HG03460 (cell line): ENCODE measurements around the gene CCL20.
A peak's percentile ranks its signal among the peaks of the same experiment; 100 is the strongest.
"Not testable (repeated sequence)": the region's sequence is repeated elsewhere in the genome, so short reads cannot be mapped to it uniquely, and the experiment has no call there.

Source experiments
- ATAC-seq: cut with Tn5 transposase; IDR thresholded peaks from one replicate; pipeline ENCODE4 v1.9.1; 2021; ENCODE audit not compliant: unreplicated experiment

Gene CCL20

GRCh38 chr2:227834423-227834822 is 20.8 kb downstream of the CCL20 start:
- ATAC-seq: no peak

- no peak for ATAC-seq
Measured at GRCh38 chr2:227834916-227835650, 21.4 kb downstream of the CCL20 start.

- ATAC-seq: not testable (repeated sequence)
Measured at GRCh38 chr2:227839339-227840129, 25.9 kb downstream of the CCL20 start.

DNA sequence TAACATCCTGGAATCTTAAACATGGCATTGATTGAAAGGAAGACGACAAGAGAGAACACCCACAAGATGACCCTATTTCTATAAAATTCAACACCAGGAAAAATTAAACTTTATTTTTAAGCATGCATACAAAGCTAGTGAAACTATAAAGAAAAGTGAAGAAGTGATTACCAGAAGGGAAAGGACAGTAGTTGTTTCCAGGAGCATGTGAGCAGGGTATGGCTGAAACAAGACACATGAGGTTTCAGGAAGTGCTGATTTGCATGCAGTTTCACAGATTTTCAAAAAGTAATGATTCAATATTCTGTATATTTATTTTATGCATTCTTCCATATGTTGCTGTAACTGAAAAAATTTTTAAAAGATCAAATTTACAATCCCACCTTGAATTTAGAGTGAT is 33.2 kb downstream of the CCL20 start:
- peak; percentile 56 for ATAC-seq

DNA sequence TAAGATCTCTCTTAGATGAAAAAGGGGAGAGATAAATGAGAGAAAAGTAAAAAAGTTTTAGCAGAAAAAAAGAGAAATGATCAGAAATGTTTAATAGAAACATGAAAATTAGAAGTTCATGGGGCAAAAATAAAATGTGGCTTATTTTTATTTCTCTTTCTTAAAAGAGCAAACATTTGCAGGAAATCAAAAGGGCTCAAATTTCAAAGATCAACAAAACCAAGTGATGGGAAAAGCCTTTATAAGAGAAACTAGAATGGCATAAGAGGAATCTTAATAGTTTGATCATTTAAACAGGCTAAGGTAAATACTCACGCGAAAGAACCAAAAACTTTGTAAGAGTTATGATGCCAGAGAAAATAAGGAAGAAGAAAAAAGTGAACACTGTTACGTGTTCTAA is 34.5 kb downstream of the CCL20 start:
- ATAC-seq: no peak

DNA sequence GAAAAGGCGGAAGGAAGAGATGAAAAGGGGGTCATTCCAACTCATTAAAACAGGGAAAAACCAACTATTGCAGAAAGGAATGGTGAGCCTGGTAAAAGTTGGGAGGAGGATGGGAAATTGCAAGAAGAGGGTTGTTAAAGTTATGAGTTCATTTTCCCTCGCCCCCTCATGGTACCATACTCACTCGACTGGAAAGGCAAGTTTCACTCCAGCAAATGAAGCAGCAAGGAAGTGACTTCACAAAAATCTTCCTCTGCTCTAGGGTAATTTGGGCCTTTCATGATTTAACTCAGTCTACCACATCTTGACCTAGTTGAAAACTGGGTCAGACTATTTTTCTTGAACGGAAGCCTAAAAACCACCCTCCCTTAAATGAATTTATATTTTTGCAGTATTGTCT is 34.9 kb downstream of the CCL20 start:
- no peak for ATAC-seq

DNA sequence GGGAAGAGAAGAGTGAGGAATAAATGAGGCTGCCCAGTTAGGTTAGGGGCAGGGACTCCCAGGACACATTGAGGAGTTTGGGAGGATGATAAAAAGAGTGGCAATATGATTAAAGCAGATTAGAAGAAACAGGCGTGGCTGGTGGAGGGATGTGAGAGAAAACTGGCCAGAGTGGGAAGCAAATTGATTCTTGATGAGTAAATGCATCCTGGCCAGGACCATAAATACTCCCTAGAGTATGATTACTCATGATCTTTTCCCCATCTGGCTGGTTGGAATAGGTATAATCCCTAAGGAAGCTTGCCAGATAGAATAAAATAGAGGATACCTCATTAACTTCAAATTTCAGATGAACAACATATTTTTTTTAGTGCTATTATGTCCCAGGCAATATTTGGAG is 36.3 kb downstream of the CCL20 start:
- no peak for ATAC-seq

GRCh38 chr2:227853204-227853629 is 39.6 kb downstream of the CCL20 start:
- no peak for ATAC-seq

- no peak for ATAC-seq
Measured at GRCh38 chr2:227853765-227854271, 40.2 kb downstream of the CCL20 start.

DNA sequence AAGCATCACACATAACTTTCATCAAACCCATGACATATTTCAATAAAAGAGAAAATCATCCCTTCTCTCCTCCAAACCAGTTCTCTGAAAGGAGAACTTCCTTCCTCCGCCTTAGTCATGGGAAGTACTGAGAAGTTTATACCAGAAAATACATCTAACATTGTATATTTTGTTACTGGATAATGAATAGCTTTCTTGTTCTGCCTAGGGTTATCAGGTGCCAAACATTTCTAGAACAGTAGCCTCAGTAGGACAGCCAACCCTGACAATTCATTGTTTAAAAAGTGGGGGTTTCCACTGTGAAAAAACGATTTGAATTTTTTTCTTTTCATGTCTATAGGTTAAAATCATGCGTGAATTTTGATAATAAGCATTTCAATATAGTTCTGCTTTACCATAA is 41.8 kb downstream of the CCL20 start:
- no peak for ATAC-seq

GRCh38 chr2:227856697-227857096 is 43.1 kb downstream of the CCL20 start:
- ATAC-seq: no peak

GRCh38 chr2:227860221-227860641 is 46.6 kb downstream of the CCL20 start:
- no peak for ATAC-seq

DNA sequence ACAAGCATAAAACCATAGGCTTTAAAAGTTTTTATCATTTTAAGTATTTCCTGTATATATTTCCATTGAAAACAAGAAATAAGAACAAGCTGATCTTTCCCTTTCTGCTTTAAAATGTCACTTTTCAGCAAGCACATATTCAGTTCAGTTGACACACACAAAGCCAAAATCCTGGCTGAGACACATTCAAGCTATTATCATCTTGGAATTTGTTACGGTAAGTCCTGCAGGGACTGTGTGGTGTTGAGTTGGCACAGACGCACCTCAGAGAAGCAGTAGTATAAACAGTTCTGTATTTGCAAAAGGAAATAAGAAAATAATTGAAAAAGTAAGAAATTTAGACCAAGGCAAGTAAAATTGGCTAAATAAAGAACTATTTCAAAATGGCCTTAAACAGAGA is 47.4 kb downstream of the CCL20 start:
- ATAC-seq: no peak

DNA sequence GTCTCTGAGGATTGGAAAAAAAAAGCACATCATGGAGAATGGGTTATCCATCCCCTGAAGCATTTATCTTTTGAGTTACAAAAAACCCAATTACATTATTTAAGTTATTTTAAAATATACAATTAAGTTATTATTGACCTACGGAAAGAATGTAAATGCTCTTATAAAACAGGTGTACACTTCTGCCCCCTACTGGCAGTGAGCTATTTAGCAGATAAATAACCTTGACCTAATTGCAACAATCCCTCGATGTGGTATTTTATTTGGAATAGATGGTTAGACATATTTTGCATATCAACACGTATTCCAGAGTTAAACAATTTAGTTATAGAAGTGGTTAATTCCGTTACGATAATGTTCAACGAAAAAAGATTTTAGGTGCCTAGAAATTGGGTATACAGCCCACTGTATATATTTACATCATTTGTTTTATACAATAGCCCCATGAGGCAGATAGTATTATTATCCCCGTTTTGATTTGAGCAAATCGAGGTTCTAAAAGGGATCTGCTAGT is 48.6 kb downstream of the CCL20 start:
- no peak for ATAC-seq

DNA sequence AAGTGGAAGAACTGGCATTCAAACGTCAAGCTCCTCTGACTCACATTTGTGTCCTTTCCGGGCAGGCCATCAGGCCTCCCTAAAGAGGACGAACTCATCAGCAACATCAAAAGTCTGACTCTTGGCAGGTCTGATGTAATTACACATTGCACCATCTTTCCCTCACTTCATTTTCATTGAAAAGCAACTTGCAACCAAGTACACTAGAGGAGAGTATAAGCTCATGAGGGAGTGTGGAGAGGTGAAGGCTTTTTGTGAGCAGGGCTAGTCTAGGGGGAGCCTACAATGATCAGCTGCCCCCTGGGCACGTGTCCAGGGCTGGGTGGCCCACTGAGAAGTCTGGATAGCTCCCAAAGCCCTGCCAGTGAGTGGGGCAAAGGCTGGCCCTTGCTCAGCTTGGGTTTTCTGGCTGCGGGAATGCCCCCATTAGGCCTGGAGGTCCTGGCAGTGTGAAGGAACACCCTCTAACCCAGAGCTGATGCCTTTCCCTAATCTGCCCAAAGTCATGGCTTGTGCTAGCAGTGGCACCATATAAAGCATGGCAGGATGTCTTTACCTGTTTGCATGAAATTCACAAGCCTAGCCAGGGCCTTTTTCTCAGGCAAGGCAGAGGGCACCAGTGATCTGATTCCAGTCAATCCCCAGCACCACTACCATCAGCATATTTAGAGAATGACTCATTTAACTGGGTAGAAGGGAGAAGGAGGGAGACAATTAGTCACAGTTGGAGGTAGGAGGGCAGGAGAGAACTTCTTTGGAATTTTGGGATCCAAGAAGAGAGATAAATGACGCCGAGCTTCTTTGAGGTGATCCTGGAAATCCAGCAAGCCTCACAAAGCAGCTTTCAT is 49.3 kb downstream of the CCL20 start:
- ATAC-seq: no peak

- ATAC-seq: no peak
Measured at GRCh38 chr2:227864161-227864756, 50.6 kb downstream of the CCL20 start.

- ATAC-seq: no peak
Measured at GRCh38 chr2:227865291-227865690, 51.6 kb downstream of the CCL20 start.
